Smooth muscle cell (in vitro differentiated cells): ENCODE measurements around the gene GCSAM. TPM values are rescaled to one million over a fixed set of nuclear protein-coding genes. Genes with fewer than 3 reads are reported as not detected.

ENCODE experiments used
- DNase-seq: peaks from one replicate; lab custom pipeline; 2025; ENCODE audit not compliant: unreplicated experiment; lab: John Stamatoyannopoulos, UW
- H2AFZ ChIP-seq: fragments of 200-600 bp; sonication (generic); 2 replicates; pipeline ENCODE4 v1.6.0; 2016; ENCODE audit warnings: antibody characterized with exemption, low read depth, mild to moderate bottlenecking
- H3F3A ChIP-seq: fragments of 200-600 bp; sonication (generic); 2 replicates; pipeline ENCODE4 v1.6.0; 2017; ENCODE audit warnings: antibody characterized with exemption, low read depth
- H3K27ac ChIP-seq: fragments of 200-600 bp; sonication (generic); 2 replicates; pipeline ENCODE4 v1.5.1; 2016; ENCODE audit warnings: low read depth, mild to moderate bottlenecking
- H3K27me3 ChIP-seq: fragments of 200-600 bp; sonication (generic); 2 replicates; pipeline ENCODE4 v1.6.1; 2016; ENCODE audit warnings: low read depth, mild to moderate bottlenecking
- H3K36me3 ChIP-seq: fragments of 200-600 bp; sonication (generic); 2 replicates; pipeline ENCODE4 v1.5.1; 2016; ENCODE audit warnings: low read depth
- H3K4me1 ChIP-seq: fragments of 200-600 bp; sonication (generic); 2 replicates; pipeline ENCODE4 v1.5.1; 2016; ENCODE audit warnings: low read depth
- H3K4me2 ChIP-seq: fragments of 200-600 bp; sonication (generic); 2 replicates; pipeline ENCODE4 v1.6.0; 2016; ENCODE audit warnings: mild to moderate bottlenecking
- H3K4me3 ChIP-seq: fragments of 200-600 bp; sonication (generic); 2 replicates; pipeline ENCODE4 v1.5.1; 2016; ENCODE audit warnings: mild to moderate bottlenecking
- H3K79me2 ChIP-seq: fragments of 200-600 bp; sonication (generic); 2 replicates; pipeline ENCODE4 v1.6.0; 2016; ENCODE audit warnings: low read depth, mild to moderate bottlenecking
- H3K9ac ChIP-seq: fragments of 200-600 bp; sonication (generic); 2 replicates; pipeline ENCODE4 v1.6.0; 2016; ENCODE audit warnings: low read depth
- H3K9me3 ChIP-seq: fragments of 200-600 bp; sonication (generic); replicated peaks from 2 replicates; pipeline ENCODE4 v1.5.1; 2016; ENCODE audit warnings: low read depth
- H4K20me1 ChIP-seq: fragments of 200-600 bp; sonication (generic); 2 replicates; pipeline ENCODE4 v1.6.0; 2016; ENCODE audit warnings: low read depth
- CTCF ChIP-seq: fragments of 200-600 bp; sonication (generic); IDR thresholded peaks from 2 replicates; pipeline ENCODE4 v1.5.1; 2017; ENCODE audit warnings: borderline replicate concordance, mild to moderate bottlenecking, antibody characterized with exemption; ENCODE audit not compliant: insufficient read depth, poor library complexity, severe bottlenecking
- WGBS: methylation state at CpG from one replicate; pipeline ENCODE4 v1.1.7; 2016; ENCODE audit warnings: low lambda C conversion rate; 5-methylcytosine and 5-hydroxymethylcytosine counted together
- polyA plus RNA-seq: library from polyadenylated mRNA; unstranded; fragments of >200 nt; fragmentation: Nextera tagmentation; extraction: Ambion mirVana; gene quantifications from 2 replicates; pipeline ENCODE4 v1.2.1, GENCODE V29; 2016
- total RNA-seq: library from RNA; depleted of rRNA; stranded (reverse); fragments of >200 nt; gene quantifications from 2 replicates; pipeline ENCODE4 v1.2.3, GENCODE V29; 2014

GCSAM gene
- total and polyA plus RNA-seq, 2 experiments from 2014 or later: 0.67 TPM; not detected in 1

DNA sequence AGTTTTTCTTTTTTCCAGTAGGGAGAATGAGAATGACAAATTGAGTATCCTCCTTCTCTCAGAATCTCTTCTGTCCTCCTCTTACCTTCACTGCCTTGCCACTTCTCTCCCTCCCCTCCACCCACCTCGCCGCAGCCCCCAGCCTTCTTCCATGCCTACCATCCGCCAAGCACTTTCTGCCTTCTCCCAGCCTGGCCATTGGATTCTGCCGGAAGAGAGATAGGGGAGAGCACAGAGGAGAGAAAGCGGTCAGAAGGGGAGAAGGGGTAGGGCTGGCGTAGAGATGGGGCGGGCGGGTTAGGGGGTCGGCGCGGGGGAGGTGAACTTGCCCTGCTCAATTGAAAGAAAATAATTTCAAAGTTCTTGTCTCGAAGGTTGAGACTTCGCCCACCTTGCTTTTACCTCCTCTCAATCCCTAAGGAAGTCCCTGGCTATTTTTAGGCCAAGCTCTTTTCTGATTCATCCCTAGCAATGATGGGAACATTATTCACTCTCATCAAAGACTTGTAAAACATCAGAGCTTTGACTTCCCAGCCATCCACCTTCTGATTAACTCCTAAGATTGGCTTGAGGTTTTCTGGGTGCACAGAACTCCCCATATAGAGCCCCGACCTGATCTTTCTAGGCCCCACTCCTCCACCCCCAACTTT is 46.0 kb downstream of the GCSAM start:
- Histone ChIP-seq H3K4me1 (peaks cover 9% of the 10 kb centered on the region), H3K4me3 (peak overlapping the region; percentile 59), H3F3A (no peaks in the 10 kb centered on the region), H2AFZ (peak overlapping the region; percentile 86), H3K4me2 (peak overlapping the region; percentile 87), H3K36me3 (no peaks in the 10 kb centered on the region), H3K9me3 (no peaks in the 10 kb centered on the region), H3K9ac (peak overlapping the region; percentile 77), H3K27ac (peak overlapping the region; percentile 66), H3K79me2 (peaks cover 19% of the 10 kb centered on the region), H3K27me3 (peaks cover 4% of the 10 kb centered on the region), H4K20me1 (no peaks in the 10 kb centered on the region)
- no peak for TF ChIP-seq CTCF
- no peak for DNase-seq
- WGBS: 15% methylated on average over 14 of the region's 14 CpGs

DNA sequence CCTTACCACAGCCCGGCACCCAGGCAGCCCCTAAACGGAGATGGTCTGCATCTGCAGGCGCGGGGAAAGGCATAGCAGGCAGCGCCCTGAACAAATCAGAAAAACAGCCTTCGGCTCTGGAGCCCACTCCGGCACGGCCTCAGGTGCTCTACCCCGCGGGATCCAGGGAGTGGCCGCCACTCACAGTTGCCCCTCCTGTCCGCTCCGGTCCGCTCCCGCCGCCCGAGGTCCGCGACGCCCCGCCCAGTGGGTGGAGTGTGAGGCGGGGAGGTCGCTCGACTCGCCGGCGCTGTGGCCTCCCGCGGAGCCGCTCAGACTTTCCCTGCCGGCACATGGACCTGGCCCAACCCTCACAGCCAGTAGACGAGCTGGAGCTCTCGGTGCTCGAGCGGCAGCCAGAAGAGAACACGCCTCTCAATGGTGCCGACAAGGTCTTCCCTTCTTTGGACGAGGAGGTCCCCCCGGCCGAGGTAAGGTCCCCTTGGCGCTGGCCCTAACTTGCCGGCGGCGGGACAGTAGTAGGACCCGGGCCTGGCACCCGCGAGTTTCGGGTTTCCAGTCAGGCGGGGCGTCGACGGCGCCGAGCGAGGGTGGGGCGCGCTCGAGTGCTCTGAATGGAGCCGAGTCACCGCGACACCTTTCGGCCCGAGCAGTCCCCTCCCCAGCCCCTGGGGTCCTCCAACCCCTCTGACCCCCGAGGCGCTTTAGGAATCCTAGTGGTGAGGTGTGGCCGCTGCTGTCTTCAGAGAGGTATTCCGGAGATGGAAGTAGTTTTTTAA is 46.8 kb downstream of the GCSAM start, which contains the start of gene C3orf52:
C3orf52 (plus strand) TSS at position 314 of the 779 bp plus-strand sequence; CDS start at position 333, 19 bp downstream.
- peak within 1 kb of the TSS; percentile 59 for H3K4me3 ChIP-seq
- H3K4me1 ChIP-seq: peaks cover 9% of the 10 kb centered on the region
- H3K36me3 ChIP-seq: no peaks in the 10 kb centered on the region
- no peaks in the 10 kb centered on the region for H3K9me3 ChIP-seq
- no peaks in the 10 kb centered on the region for H3F3A ChIP-seq
- peak within 1 kb of the TSS; percentile 77 for H3K9ac ChIP-seq
- H3K4me2 ChIP-seq: peak within 1 kb of the TSS; percentile 87
- DNase-seq: peak; percentile 32
- H3K79me2 ChIP-seq: peaks cover 19% of the 10 kb centered on the region
- H2AFZ ChIP-seq: peak within 1 kb of the TSS; percentile 86
- TF ChIP-seq CTCF: no peak
- H4K20me1 ChIP-seq: no peaks in the 10 kb centered on the region
- peak within 1 kb of the TSS; percentile 66 for H3K27ac ChIP-seq
- WGBS: under 1% methylated on average over 67 of the region's 67 CpGs
- peaks cover 4% of the 10 kb centered on the region for H3K27me3 ChIP-seq

- Histone ChIP-seq H3K36me3 (no peaks in the 10 kb centered on the region), H2AFZ (peak overlapping the region; percentile 86), H3K27ac (peak overlapping the region; percentile 66), H3K9me3 (no peaks in the 10 kb centered on the region), H4K20me1 (no peaks in the 10 kb centered on the region), H3K4me1 (peaks cover 9% of the 10 kb centered on the region), H3K9ac (no peak overlapping the region), H3K79me2 (peaks cover 19% of the 10 kb centered on the region), H3K4me2 (peak overlapping the region; percentile 87), H3K27me3 (peaks cover 4% of the 10 kb centered on the region), H3F3A (no peaks in the 10 kb centered on the region), H3K4me3 (peak overlapping the region; percentile 59)
- TF ChIP-seq CTCF: no peak
- DNase-seq: no peak
- WGBS: 24% methylated on average over 12 of the region's 12 CpGs
These were observed 47.3 kb downstream of the GCSAM start for GRCh38 chr3:112085735-112086075.
